Raji (cell line): Measurements from ENCODE around the gene SIK2.

Experiments
- POLR2A ChIP-seq: IDR thresholded peaks from 2 replicates; pipeline ENCODE4 v1.6.1; 2011; ENCODE audit warnings: low read depth, low read length, control low read depth; ENCODE audit not compliant: insufficient read depth

The SIK2 gene

DNA sequence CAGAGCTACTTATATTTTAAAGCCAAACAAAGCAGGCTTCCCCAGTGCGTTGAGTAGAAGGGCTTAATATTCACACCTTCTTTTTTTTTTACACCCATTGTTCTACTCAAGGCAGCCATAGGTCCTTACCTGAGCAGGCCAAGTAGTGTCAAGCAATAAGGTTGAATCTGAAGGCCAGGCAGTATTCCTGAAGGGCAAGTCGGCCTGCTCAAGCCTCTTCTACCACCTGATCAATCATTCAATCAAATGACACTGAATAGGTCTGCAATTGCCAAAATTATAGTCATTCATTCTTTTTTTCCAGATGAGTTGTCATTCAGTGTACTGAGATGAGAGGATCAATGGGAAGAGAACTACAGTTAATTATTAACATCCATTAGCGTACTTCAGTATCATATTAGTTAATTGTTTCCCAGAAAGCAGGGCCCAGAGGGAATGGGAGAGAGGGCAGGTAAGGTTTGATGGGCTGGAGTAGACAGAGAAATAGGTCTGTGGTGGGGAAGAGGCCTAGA, 175.9 kb downstream of the SIK2 start:
- no peak for TF ChIP-seq POLR2A

DNA sequence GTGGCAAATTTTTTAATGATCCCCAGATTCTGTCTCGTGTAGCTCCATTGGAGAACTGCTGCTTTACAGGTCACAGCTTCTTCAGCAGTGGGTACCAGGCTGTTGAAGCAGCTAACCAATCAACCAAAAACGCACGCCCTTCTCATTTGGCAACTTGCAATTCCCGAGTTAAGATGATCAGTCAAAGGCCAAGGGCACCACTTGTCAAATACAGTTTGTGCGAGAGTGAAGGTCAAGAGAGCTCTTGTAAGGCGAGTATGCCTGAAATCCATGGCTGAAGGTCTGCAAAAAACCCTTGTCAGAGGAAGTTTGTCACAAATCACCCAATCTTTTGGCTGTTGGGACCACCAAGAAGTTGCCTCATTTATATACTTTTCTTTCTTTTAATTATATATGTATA, 176.9 kb downstream of the SIK2 start:
- TF ChIP-seq POLR2A = no peak
